GM12864 (cell line): ENCODE data around the gene HSD17B8.

Source experiments
- DNase-seq: peaks from one replicate; pipeline ENCODE4 v3.0.0-alpha.2; 2011; ENCODE audit warnings: low read depth
- H3K4me3 ChIP-seq: 2 replicates; pipeline ENCODE4 v1.5.1; 2011; ENCODE audit warnings: mild to moderate bottlenecking, low read depth, low read length, control low read depth
- CTCF ChIP-seq: IDR thresholded peaks from 2 replicates; pipeline ENCODE4 v1.5.1; 2011; ENCODE audit warnings: low read depth, mild to moderate bottlenecking, moderate library complexity, low read length, control low read depth, inconsistent platforms; ENCODE audit errors: missing control alignments

Gene HSD17B8

GRCh38 chr6:33208091-33208967 is 3.9 kb downstream of the HSD17B8 start, which contains the start of gene RING1:
Gene RING1 (plus strand): TSS chr6:33208500. CDS start chr6:33208823, 323 bp downstream.
- H3K4me3 ChIP-seq = peak within 1 kb of the TSS; percentile 83
- no peak for TF ChIP-seq CTCF
- no peak for DNase-seq

GRCh38 chr6:33209856-33210255 is 5.4 kb downstream of the HSD17B8 start:
- no peak for TF ChIP-seq CTCF
- H3K4me3 ChIP-seq = no peak overlapping the region
- DNase-seq = no peak

- no peak for TF ChIP-seq CTCF
- no peak for DNase-seq
- H3K4me3 ChIP-seq = no peak overlapping the region
Measured at GRCh38 chr6:33211136-33211535, 6.7 kb downstream of the HSD17B8 start.

GRCh38 chr6:33211666-33212422 is 7.4 kb downstream of the HSD17B8 start:
- no peak overlapping the region for H3K4me3 ChIP-seq
- no peak for TF ChIP-seq CTCF
- no peak for DNase-seq

GRCh38 chr6:33212857-33213165 is 8.4 kb downstream of the HSD17B8 start:
- no peak for TF ChIP-seq CTCF
- H3K4me3 ChIP-seq = no peak overlapping the region
- no peak for DNase-seq

- no peak overlapping the region for H3K4me3 ChIP-seq
- no peak for DNase-seq
- TF ChIP-seq CTCF = no peak
Measured at GRCh38 chr6:33213166-33213988, 8.9 kb downstream of the HSD17B8 start.
